Pancreas (tissue), 10 donors: Measurements from ENCODE around the gene CEMIP. TPM values are rescaled to one million over a fixed set of nuclear protein-coding genes. Genes with fewer than 3 reads are reported as not detected.

Source experiments
- ATAC-seq, 4 donors: fragments of 200-7000 bp; cut with Tn5 transposase; one replicate each; pipeline versions ENCODE4 v1.8.0 to v1.9.1; 2020; ENCODE audit warnings: mild to moderate bottlenecking in 4 of 4, moderate library complexity in 4 of 4
- DNase-seq, 6 donors: peaks; one replicate each; pipeline ENCODE4 v3.0.0-alpha.2; 2020
- FAIRE-seq: peaks from 2 replicates; lab custom pipeline; 2012; peaks lifted over from hg19 to GRCh38; lab: Jason Lieb, UNC
- H3K27ac ChIP-seq, 4 donors: fragments of 200-600 bp; sonication (generic); 1 replicate in 3 of 4; 2 replicates in 1 of 4; pipeline versions ENCODE4 v1.5.0 to v1.8.0; 2020
- H3K27me3 ChIP-seq, 4 donors: fragments of 200-600 bp; one replicate each; pipeline ENCODE4 v1.8.0; 2021
- H3K36me3 ChIP-seq, 3 donors: fragments of 200-600 bp; sonication (generic) in 1 of 3; one replicate each; pipeline versions ENCODE4 v1.5.0 to v1.8.0; 2020 to 2021
- H3K4me1 ChIP-seq, 3 donors: fragments of 200-600 bp; one replicate each; pipeline ENCODE4 v1.8.0; 2021
- H3K4me3 ChIP-seq, 4 donors: fragments of 200-600 bp; sonication (generic) in 2 of 4; one replicate each; pipeline versions ENCODE4 v1.5.0 to v1.8.0; 2020 to 2021
- H3K9me3 ChIP-seq, 4 donors: fragments of 200-600 bp; one replicate each; pipeline ENCODE4 v1.8.0; 2021
- CTCF ChIP-seq, 4 donors: fragments of 200-600 bp; sonication (generic) in 3 of 4; IDR thresholded peaks; one replicate each; pipeline versions ENCODE4 v1.5.0 to v1.8.0; 2021; ENCODE audit warnings: antibody characterized with exemption in 4 of 4
- WGBS, 2 donors: extraction: QIAGEN DNeasy Blood & Tissue Kit; methylation state at CpG; one replicate each; pipeline ENCODE4 v1.1.7; 2013; 5-methylcytosine and 5-hydroxymethylcytosine counted together
- intact Hi-C, 3 donors: fragments of 100-400 bp; cut with DNase I; formaldehyde crosslinking; loops; one replicate each; pipeline versions ENCODE4 v1.11.1 to v1.14.2; 2022
- polyA plus RNA-seq, 2 donors: library from polyadenylated mRNA; stranded (reverse); fragments of 200-250 nt; gene quantifications; one replicate each; pipeline ENCODE4 v1.2.3, GENCODE V29; 2013
- total RNA-seq, 6 donors: library from RNA; stranded (reverse); fragmentation: NEBNext Ultra II Directional in 4 of 6; extraction: Animal tissue kit (Norgen Biotek cat#: 25700) in 4 of 6; gene quantifications; one replicate each; pipeline versions ENCODE4 v1.2.1 to v1.2.4, GENCODE V29; 2021 to 2023
- donor health status: healthy with polysubstance abuse.
- donor health status: DM: no; HTN: no; CAD: no; lungs with moderate emphysema.
- donor health status: DM: no; HTN: no; CAD: no.
- donor health status: control.
- donor health status: control.
- donor health status: Bipolar disorder and iron deficiency.
- donor health status: DM: yes; HTN: yes; CAD: no.
- donor health status: DM: no; HTN: no; CAD: no.
- donor health status: DM: no; HTN: no; CAD: no.
- donor health status: DM: yes; HTN: yes; CAD: no.

The CEMIP gene
- total and polyA plus RNA-seq, 8 donors: 0.07 to 0.41 (median 0.12) TPM; not detected in 1

- Histone ChIP-seq H3K4me3 (no peak overlapping the region), H3K9me3 (no peaks in the 10 kb centered on the region), H3K27ac (no peak overlapping the region), H3K27me3 (no peaks in the 10 kb centered on the region), H3K36me3 (no peaks in the 10 kb centered on the region), H3K4me1 (no peaks in the 10 kb centered on the region)
- intact Hi-C loops: no loop called here
- ATAC-seq (no peak), FAIRE-seq (no peak), DNase-seq (no peak)
- TF ChIP-seq CTCF (IDR thresholded peaks at IDR 0.05): no peak
- WGBS, 2 donors: 96 to 98% methylated on average over 5 of the region's 5 CpGs
These were observed 113.2 kb downstream of the CEMIP start for GRCh38 chr15:80892414-80892813.

DNA sequence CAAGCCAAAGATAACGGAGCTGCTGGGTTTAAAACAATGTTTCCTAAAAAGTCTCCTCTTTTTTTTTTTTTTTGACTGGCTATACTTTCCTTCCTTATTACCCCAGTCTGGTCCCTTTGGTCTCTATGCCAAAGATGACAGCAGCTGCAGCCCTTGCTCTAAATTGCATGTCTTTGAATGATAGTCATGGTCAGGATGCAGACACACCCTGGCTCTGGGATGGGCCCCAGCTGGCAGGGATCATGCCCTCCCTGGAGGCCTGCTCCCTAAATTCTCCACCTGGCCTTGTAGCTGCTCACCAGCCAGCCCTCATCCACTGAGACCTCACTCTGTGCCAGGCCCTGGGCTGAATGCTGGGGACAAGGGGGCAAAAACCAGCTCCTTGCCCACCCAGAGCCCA lies 114.6 kb downstream of the CEMIP start:
- FAIRE-seq (no peak), ATAC-seq (no peak), DNase-seq (no peak)
- intact Hi-C loops: no loop called here
- H3K27me3 ChIP-seq: no peaks in the 10 kb centered on the region
- no peaks in the 10 kb centered on the region for H3K36me3 ChIP-seq
- 89 to 90% methylated on average over 1 of the region's 1 CpG for WGBS, 2 donors
- TF ChIP-seq CTCF (IDR thresholded peaks at IDR 0.05): no peak
- no peaks in the 10 kb centered on the region for H3K9me3 ChIP-seq
- no peak overlapping the region for H3K4me3 ChIP-seq
- no peak overlapping the region for H3K27ac ChIP-seq
- no peaks in the 10 kb centered on the region for H3K4me1 ChIP-seq

DNA sequence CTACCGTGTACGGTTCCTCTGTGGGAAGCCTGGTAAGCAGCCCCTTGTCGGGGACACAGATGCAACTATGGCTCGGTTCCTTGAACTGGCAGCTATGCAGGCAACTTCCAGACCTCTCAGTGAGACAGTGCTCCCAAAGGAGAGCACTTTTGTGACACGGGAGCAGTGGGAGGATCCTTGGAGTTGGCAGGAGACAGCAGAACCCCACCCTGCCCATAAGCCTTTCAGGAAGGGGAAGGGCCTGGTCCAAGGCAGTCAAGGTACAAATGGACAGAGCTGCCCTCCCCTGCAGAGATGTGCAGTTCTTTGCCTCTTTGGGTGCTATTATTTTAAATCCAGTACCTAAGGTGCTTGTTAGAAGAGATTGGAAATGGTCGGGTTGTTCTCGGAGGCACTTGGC lies 115.9 kb downstream of the CEMIP start:
- no peak for TF ChIP-seq CTCF (IDR thresholded peaks at IDR 0.05)
- no peak overlapping the region for H3K27ac ChIP-seq
- DNase-seq (no peak), FAIRE-seq (no peak), ATAC-seq (no peak)
- no peak overlapping the region for H3K4me3 ChIP-seq
- no peaks in the 10 kb centered on the region for H3K36me3 ChIP-seq
- no peaks in the 10 kb centered on the region for H3K4me1 ChIP-seq
- 91 to 92% methylated on average over 7 of the region's 7 CpGs for WGBS, 2 donors
- no peaks in the 10 kb centered on the region for H3K27me3 ChIP-seq
- intact Hi-C loops: no loop called here
- no peaks in the 10 kb centered on the region for H3K9me3 ChIP-seq

DNA sequence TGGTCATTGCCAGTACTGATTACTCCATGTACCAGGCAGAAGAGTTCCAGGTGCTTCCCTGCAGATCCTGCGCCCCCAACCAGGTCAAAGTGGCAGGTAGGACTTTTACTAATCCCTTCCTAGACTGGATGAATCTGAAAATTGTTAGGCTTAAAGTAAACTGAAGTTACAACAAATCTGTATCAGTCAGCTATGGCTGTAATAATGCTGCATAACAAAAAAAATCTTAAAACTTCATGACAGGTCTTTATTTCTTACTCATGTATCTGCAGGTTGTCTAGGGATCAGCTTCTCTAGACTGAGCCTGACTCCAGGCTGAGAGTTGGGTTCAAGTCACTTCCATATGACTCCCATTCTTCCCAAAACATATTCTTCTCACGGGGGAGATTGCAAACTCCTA lies 116.8 kb downstream of the CEMIP start:
- no peaks in the 10 kb centered on the region for H3K9me3 ChIP-seq
- H3K27me3 ChIP-seq: no peaks in the 10 kb centered on the region
- FAIRE-seq (no peak), DNase-seq (no peak), ATAC-seq (no peak)
- no peak for TF ChIP-seq CTCF (IDR thresholded peaks at IDR 0.05)
- intact Hi-C loops: no loop called here
- H3K27ac ChIP-seq: no peak overlapping the region
- 96 to 100% methylated on average over 2 of the region's 2 CpGs for WGBS, 2 donors
- no peaks in the 10 kb centered on the region for H3K36me3 ChIP-seq
- no peaks in the 10 kb centered on the region for H3K4me1 ChIP-seq
- H3K4me3 ChIP-seq: no peak overlapping the region

DNA sequence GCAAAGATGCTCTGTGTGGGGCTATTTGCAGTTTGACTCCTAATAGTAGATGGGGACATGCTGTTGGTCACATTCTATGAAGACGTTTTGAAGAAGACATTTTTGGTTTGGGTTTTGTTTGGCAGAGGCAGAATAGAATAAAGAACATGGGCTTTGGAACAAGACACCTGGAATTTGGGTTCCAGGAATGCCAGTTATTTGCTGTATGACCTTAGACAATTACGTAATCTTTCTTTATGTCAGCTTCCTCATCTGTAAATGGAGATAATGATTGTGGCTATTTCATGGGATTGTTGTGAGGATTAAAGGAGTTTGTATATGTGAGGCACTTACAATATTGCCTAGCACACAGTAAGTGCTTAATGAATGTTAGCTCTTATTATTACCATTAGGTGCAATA lies 118.9 kb downstream of the CEMIP start:
- Histone ChIP-seq H3K4me1 (no peaks in the 10 kb centered on the region), H3K4me3 (no peak overlapping the region), H3K27me3 (no peaks in the 10 kb centered on the region), H3K9me3 (no peaks in the 10 kb centered on the region), H3K36me3 (no peaks in the 10 kb centered on the region), H3K27ac (no peak overlapping the region)
- 77 to 81% methylated on average over 2 of the region's 2 CpGs for WGBS, 2 donors
- no peak for TF ChIP-seq CTCF (IDR thresholded peaks at IDR 0.05)
- DNase-seq (no peak), FAIRE-seq (no peak), ATAC-seq (no peak)
- intact Hi-C loops: no loop called here
